WTC11 (cell line): ENCODE measurements around the gene ZNF317. TPM values are rescaled to one million over a fixed set of nuclear protein-coding genes. Genes with fewer than 3 reads are reported as not detected.

Source experiments
- ATAC-seq: fragments of 200-7000 bp; cut with Tn5 transposase; 2 replicates; pipeline ENCODE4 v1.10.0; 2021; ENCODE audit warnings: mild to moderate bottlenecking, moderate library complexity
- CTCF ChIA-PET: fragments of 300-600 bp; sonication (Branson Sonifier 250); formaldehyde crosslinking; loops from one replicate; lab custom pipeline; 2021; ENCODE audit warnings: antibody characterized with exemption; lab: Charles Lee
- POLR2A ChIA-PET: fragments of 350-600 bp; sonication (Branson Sonifier 250); formaldehyde crosslinking; loops from one replicate; lab custom pipeline; 2021; ENCODE audit warnings: antibody characterized with exemption; lab: Charles Lee
- DNase-seq: peaks from one replicate; pipeline ENCODE4 v3.0.0; 2021; ENCODE audit warnings: low spot score
- H3K27ac Mint-ChIP-seq: 2 replicates; pipeline ENCODE4 v1.8.0; 2021; ENCODE audit warnings: mixed read lengths
- H3K27me3 Mint-ChIP-seq: 2 replicates; pipeline ENCODE4 v1.8.0; 2021; ENCODE audit warnings: low read depth, mild to moderate bottlenecking, moderate library complexity, mixed read lengths
- H3K36me3 Mint-ChIP-seq: 2 replicates; pipeline ENCODE4 v1.8.0; 2021; ENCODE audit warnings: mixed read lengths
- H3K4me1 Mint-ChIP-seq: 2 replicates; pipeline ENCODE4 v1.8.0; 2022; ENCODE audit warnings: mixed read lengths
- H3K4me3 Mint-ChIP-seq: 2 replicates; pipeline ENCODE4 v1.8.0; 2021; ENCODE audit warnings: mild to moderate bottlenecking, moderate library complexity, mixed read lengths
- H3K9me3 Mint-ChIP-seq: 2 replicates; pipeline ENCODE4 v1.8.0; 2021; ENCODE audit warnings: mixed read lengths
- AR ChIP-seq: fragments of 250-450 bp; sonication (Bioruptor Pico); IDR thresholded peaks from 2 replicates; pipeline ENCODE4 v1.9.0; 2021; ENCODE audit warnings: mild to moderate bottlenecking
- ATF2 ChIP-seq: sonication (generic); formaldehyde crosslinking; IDR thresholded peaks from 2 replicates; pipeline ENCODE4 v1.8.1; 2022; ENCODE audit warnings: low read depth, missing genetic modification reagents, borderline replicate concordance
- ESRRA ChIP-seq: sonication (generic); formaldehyde crosslinking; IDR thresholded peaks from 2 replicates; pipeline ENCODE4 v1.8.1; 2022; ENCODE audit warnings: mild to moderate bottlenecking, missing genetic modification reagents, borderline replicate concordance
- FOXJ3 ChIP-seq: sonication (generic); formaldehyde crosslinking; IDR thresholded peaks from 2 replicates; pipeline ENCODE4 v1.9.0; 2021; ENCODE audit warnings: missing genetic modification reagents, mild to moderate bottlenecking, borderline replicate concordance
- GABPB1 ChIP-seq: sonication (generic); formaldehyde crosslinking; IDR thresholded peaks from 2 replicates; pipeline ENCODE4 v1.8.1; 2023; ENCODE audit warnings: mild to moderate bottlenecking, missing genetic modification reagents
- GRHL2 ChIP-seq: fragments of 250-450 bp; sonication (Bioruptor Pico); IDR thresholded peaks from 2 replicates; pipeline ENCODE4 v1.8.0; 2022; ENCODE audit warnings: mild to moderate bottlenecking, moderate library complexity; ENCODE audit not compliant: insufficient replicate concordance, severe bottlenecking
- HMGA2 ChIP-seq: fragments of 250-450 bp; sonication (Bioruptor Pico); IDR thresholded peaks from 2 replicates; pipeline ENCODE4 v1.4.0; 2021; ENCODE audit warnings: mild to moderate bottlenecking, moderate library complexity
- JAZF1 ChIP-seq: fragments of 250-450 bp; sonication (Bioruptor Pico); IDR thresholded peaks from 2 replicates; pipeline ENCODE4 v1.9.0; 2021; ENCODE audit warnings: moderate library complexity, mild to moderate bottlenecking, inconsistent platforms
- NFATC4 ChIP-seq: fragments of 250-450 bp; sonication (Bioruptor Pico); IDR thresholded peaks from 2 replicates; pipeline ENCODE4 v1.9.0; 2021; ENCODE audit warnings: mild to moderate bottlenecking
- PREB ChIP-seq: sonication (generic); formaldehyde crosslinking; IDR thresholded peaks from 2 replicates; pipeline ENCODE4 v1.8.1; 2022; ENCODE audit warnings: mild to moderate bottlenecking, missing genetic modification reagents, moderate library complexity, borderline replicate concordance
- SMAD3 ChIP-seq: sonication (generic); formaldehyde crosslinking; IDR thresholded peaks from 2 replicates; pipeline ENCODE4 v1.8.0; 2022; ENCODE audit warnings: missing genetic modification reagents, mild to moderate bottlenecking, borderline replicate concordance
- STAT6 ChIP-seq: sonication (generic); formaldehyde crosslinking; conservative IDR thresholded peaks from 2 replicates; pipeline ENCODE4 v1.8.1; 2023; ENCODE audit warnings: mild to moderate bottlenecking, low read depth, missing genetic modification reagents, moderate library complexity
- TEAD4 ChIP-seq: sonication (generic); formaldehyde crosslinking; IDR thresholded peaks from 2 replicates; pipeline ENCODE4 v1.8.0; 2022; ENCODE audit warnings: mild to moderate bottlenecking, missing genetic modification reagents
- ZNF219 ChIP-seq: sonication (generic); formaldehyde crosslinking; IDR thresholded peaks from 2 replicates; pipeline ENCODE4 v1.8.0; 2023; ENCODE audit warnings: missing genetic modification reagents, mild to moderate bottlenecking, borderline replicate concordance
- ZNF263 ChIP-seq: sonication (generic); formaldehyde crosslinking; IDR thresholded peaks from 2 replicates; pipeline ENCODE4 v1.8.1; 2022; ENCODE audit warnings: low read depth, mild to moderate bottlenecking, moderate library complexity, missing genetic modification reagents
- ZNF671 ChIP-seq: fragments of 250-450 bp; sonication (Bioruptor Pico); IDR thresholded peaks from 2 replicates; pipeline ENCODE4 v1.8.0; 2021; ENCODE audit warnings: mild to moderate bottlenecking
- ZSCAN18 ChIP-seq: fragments of 250-450 bp; sonication (Bioruptor Pico); IDR thresholded peaks from 2 replicates; pipeline ENCODE4 v2.1.2; 2022; ENCODE audit warnings: mild to moderate bottlenecking, moderate library complexity
- total RNA-seq: library from RNA; stranded (reverse); gene quantifications from 3 replicates; pipeline ENCODE4 v1.2.3, GENCODE V29; 2021
- TF ChIP-seq, protein P1 (sequence below): sonication (generic); formaldehyde crosslinking; IDR thresholded peaks from 2 replicates; pipeline ENCODE4 v1.8.1; 2023; ENCODE audit warnings: mild to moderate bottlenecking, missing genetic modification reagents
- TF ChIP-seq, protein P2 (sequence below): fragments of 200-600 bp; IDR thresholded peaks from 2 replicates; pipeline ENCODE4 v1.8.0; 2022; ENCODE audit warnings: antibody characterized with exemption

ZNF317 gene
- total RNA-seq, 1 experiment from 2014 or later = 38.7 TPM

GRCh38 chr19:9115307-9115813, 24.8 kb upstream of the ZNF317 start, which contains the start of gene OR7G1:
Gene OR7G1, minus strand, starts transcription at chr19:9115763. Its CDS starts 0 bp downstream, at chr19:9115763.
- Mint-ChIP-seq H3K27ac (no peak within 1 kb of the TSS), H3K9me3 (peaks cover 67% of the 10 kb centered on the region), H3K4me3 (no peak within 1 kb of the TSS), H3K4me1 (no peaks in the 10 kb centered on the region), H3K27me3 (peaks cover 11% of the 10 kb centered on the region), H3K36me3 (peaks cover 51% of the 10 kb centered on the region)
- TF ChIP-seq ESRRA (CRISPR knock-in tag) (no peak), HMGA2 (no peak)
- ATAC-seq = no peak
- ChIA-PET CTCF (no interaction called here), POLR2A (interaction anchor here (0.7 kb wide), 1 partner anchor 16 kb away, joined by 4 read pairs; no protein-coding TSS in a partner anchor)
- DNase-seq = no peak

DNA sequence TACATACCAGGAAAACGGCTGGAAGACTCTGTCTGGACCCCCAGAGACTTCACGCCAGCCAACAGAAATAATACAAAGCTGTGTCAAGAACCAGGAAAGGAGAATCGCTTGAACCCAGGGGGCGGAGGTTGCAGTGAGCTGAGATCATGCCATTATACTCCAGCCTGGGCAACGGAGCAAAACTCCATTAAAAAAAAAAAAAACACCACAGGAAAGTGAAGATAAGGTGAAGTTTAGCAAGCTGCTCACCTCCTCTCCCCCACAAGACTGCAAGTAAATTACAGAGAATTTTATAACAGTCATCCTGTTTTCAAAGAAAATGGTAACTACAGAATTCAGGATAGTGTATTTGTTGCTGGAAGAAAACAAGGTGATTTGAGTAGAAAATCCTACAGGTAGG, 23.6 kb upstream of the ZNF317 start:
- peaks cover 11% of the 10 kb centered on the region for H3K27me3 Mint-ChIP-seq
- no peak overlapping the region for H3K4me3 Mint-ChIP-seq
- no peak for TF ChIP-seq SMAD3 (CRISPR knock-in tag)
- TF ChIP-seq ZNF219 (CRISPR knock-in tag) = no peak
- TF ChIP-seq TEAD4 (CRISPR knock-in tag) = no peak
- TF ChIP-seq AR (CRISPR knock-in tag) = no peak
- TF ChIP-seq GRHL2 (CRISPR knock-in tag) = no peak
- TF ChIP-seq NFATC4 (CRISPR knock-in tag) = no peak
- no peak for TF ChIP-seq STAT6
- no peak for TF ChIP-seq ESRRA (CRISPR knock-in tag)
- TF ChIP-seq ATF2 (CRISPR knock-in tag) = no peak
- TF ChIP-seq, protein P1, sequence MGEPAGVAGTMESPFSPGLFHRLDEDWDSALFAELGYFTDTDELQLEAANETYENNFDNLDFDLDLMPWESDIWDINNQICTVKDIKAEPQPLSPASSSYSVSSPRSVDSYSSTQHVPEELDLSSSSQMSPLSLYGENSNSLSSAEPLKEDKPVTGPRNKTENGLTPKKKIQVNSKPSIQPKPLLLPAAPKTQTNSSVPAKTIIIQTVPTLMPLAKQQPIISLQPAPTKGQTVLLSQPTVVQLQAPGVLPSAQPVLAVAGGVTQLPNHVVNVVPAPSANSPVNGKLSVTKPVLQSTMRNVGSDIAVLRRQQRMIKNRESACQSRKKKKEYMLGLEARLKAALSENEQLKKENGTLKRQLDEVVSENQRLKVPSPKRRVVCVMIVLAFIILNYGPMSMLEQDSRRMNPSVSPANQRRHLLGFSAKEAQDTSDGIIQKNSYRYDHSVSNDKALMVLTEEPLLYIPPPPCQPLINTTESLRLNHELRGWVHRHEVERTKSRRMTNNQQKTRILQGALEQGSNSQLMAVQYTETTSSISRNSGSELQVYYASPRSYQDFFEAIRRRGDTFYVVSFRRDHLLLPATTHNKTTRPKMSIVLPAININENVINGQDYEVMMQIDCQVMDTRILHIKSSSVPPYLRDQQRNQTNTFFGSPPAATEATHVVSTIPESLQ = no peak
- no peak for TF ChIP-seq GABPB1 (CRISPR knock-in tag)
- no peak for TF ChIP-seq FOXJ3 (CRISPR knock-in tag)
- TF ChIP-seq ZNF263 (CRISPR knock-in tag) = no peak
- no peak for TF ChIP-seq ZNF671 (CRISPR knock-in tag)
- no peak for TF ChIP-seq JAZF1 (CRISPR knock-in tag)
- TF ChIP-seq, protein P2, sequence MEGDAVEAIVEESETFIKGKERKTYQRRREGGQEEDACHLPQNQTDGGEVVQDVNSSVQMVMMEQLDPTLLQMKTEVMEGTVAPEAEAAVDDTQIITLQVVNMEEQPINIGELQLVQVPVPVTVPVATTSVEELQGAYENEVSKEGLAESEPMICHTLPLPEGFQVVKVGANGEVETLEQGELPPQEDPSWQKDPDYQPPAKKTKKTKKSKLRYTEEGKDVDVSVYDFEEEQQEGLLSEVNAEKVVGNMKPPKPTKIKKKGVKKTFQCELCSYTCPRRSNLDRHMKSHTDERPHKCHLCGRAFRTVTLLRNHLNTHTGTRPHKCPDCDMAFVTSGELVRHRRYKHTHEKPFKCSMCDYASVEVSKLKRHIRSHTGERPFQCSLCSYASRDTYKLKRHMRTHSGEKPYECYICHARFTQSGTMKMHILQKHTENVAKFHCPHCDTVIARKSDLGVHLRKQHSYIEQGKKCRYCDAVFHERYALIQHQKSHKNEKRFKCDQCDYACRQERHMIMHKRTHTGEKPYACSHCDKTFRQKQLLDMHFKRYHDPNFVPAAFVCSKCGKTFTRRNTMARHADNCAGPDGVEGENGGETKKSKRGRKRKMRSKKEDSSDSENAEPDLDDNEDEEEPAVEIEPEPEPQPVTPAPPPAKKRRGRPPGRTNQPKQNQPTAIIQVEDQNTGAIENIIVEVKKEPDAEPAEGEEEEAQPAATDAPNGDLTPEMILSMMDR = no peak
- no peak for TF ChIP-seq ZSCAN18 (CRISPR knock-in tag)
- no peak for TF ChIP-seq PREB
- H3K36me3 Mint-ChIP-seq = peaks cover 50% of the 10 kb centered on the region
- H3K9me3 Mint-ChIP-seq = peaks cover 66% of the 10 kb centered on the region
- DNase-seq (no peak), ATAC-seq (no peak)
- no peaks in the 10 kb centered on the region for H3K4me1 Mint-ChIP-seq
- no peak overlapping the region for H3K27ac Mint-ChIP-seq
- ChIA-PET POLR2A (no interaction called here), CTCF (no interaction called here)
